GM18498 (cell line): ENCODE data around the gene ZNF160.
"Not testable (repeated sequence)": the region's sequence is repeated elsewhere in the genome, so short reads cannot be mapped to it uniquely, and the experiment has no call there.

Experiments used
- ATAC-seq: cut with Tn5 transposase; IDR thresholded peaks from one replicate; pipeline ENCODE4 v1.9.1; 2021; ENCODE audit warnings: mild to moderate bottlenecking, moderate library complexity; ENCODE audit not compliant: unreplicated experiment

ZNF160 gene

GRCh38 chr19:53034054-53034453 lies 69.2 kb downstream of the ZNF160 start:
- ATAC-seq, result no peak

- ATAC-seq, result not testable (repeated sequence)
These were observed 74.9 kb downstream of the ZNF160 start for GRCh38 chr19:53028306-53028705.

GRCh38 chr19:53019684-53020083 lies 83.5 kb downstream of the ZNF160 start:
- no peak for ATAC-seq
